ENCODE data around the gene ATP6V0D1.

ATP6V0D1 gene

GRCh38 chr16:67462279-67462655 is 18.7 kb downstream of the ATP6V0D1 start:
- DNase-seq = peak in 1 of 2 experiments; percentile 20
- no peak for TF ChIP-seq POLR2A (IDR thresholded peaks at IDR 0.05; ENCODE audit: low read length)
- TF ChIP-seq GATA1 (IDR thresholded peaks at IDR 0.05; ENCODE audit: low read depth, low read length) = no peak

GRCh38 chr16:67461600-67462278 is 19.2 kb downstream of the ATP6V0D1 start:
- TF ChIP-seq GATA1 (IDR thresholded peaks at IDR 0.05; ENCODE audit: low read depth, low read length) (no peak), POLR2A (IDR thresholded peaks at IDR 0.05; ENCODE audit: low read length) (no peak)
- no peak for DNase-seq

- TF ChIP-seq POLR2A (IDR thresholded peaks at IDR 0.05; ENCODE audit: low read length) = no peak
Observed at GRCh38 chr16:67460961-67461360, 20.0 kb downstream of the ATP6V0D1 start.

GRCh38 chr16:67460168-67460567 is 20.8 kb downstream of the ATP6V0D1 start:
- DNase-seq = peak; percentile 87 to 91

More at GRCh38 chr16:67460961-67461360, 20.0 kb downstream of the ATP6V0D1 start:
- DNase-seq = peak in 1 of 2 experiments; percentile 23

GRCh38 chr16:67459861-67460150 is 21.2 kb downstream of the ATP6V0D1 start:
- no peak for DNase-seq
- TF ChIP-seq GATA1 (IDR thresholded peaks at IDR 0.05; ENCODE audit: low read depth, low read length) = no peak

More at GRCh38 chr16:67460168-67460567, 20.8 kb downstream of the ATP6V0D1 start:
- TF ChIP-seq POLR2A (IDR thresholded peaks at IDR 0.05; ENCODE audit: low read length) = no peak
- TF ChIP-seq GATA1 (IDR thresholded peaks at IDR 0.05; ENCODE audit: low read depth, low read length) = no peak

GRCh38 chr16:67459066-67459860 is 21.7 kb downstream of the ATP6V0D1 start:
- no peak for DNase-seq
- TF ChIP-seq POLR2A (IDR thresholded peaks at IDR 0.05; ENCODE audit: low read length) (no peak), GATA1 (IDR thresholded peaks at IDR 0.05; ENCODE audit: low read depth, low read length) (no peak)

GRCh38 chr16:67458121-67458641 is 22.8 kb downstream of the ATP6V0D1 start:
- DNase-seq = no peak

GRCh38 chr16:67457611-67458010 is 23.3 kb downstream of the ATP6V0D1 start:
- no peak for TF ChIP-seq GATA1 (IDR thresholded peaks at IDR 0.05; ENCODE audit: low read depth, low read length)
- no peak for TF ChIP-seq POLR2A (IDR thresholded peaks at IDR 0.05; ENCODE audit: low read length)
- DNase-seq = no peak

More at GRCh38 chr16:67458121-67458641, 22.8 kb downstream of the ATP6V0D1 start:
- TF ChIP-seq GATA1 (IDR thresholded peaks at IDR 0.05; ENCODE audit: low read depth, low read length) = no peak
- TF ChIP-seq POLR2A (IDR thresholded peaks at IDR 0.05; ENCODE audit: low read length) = no peak

- TF ChIP-seq GATA1 (IDR thresholded peaks at IDR 0.05; ENCODE audit: low read depth, low read length) (no peak), POLR2A (IDR thresholded peaks at IDR 0.05; ENCODE audit: low read length) (no peak)
- DNase-seq = peak in 1 of 2 experiments; percentile 33
Observed at GRCh38 chr16:67456391-67457081, 24.4 kb downstream of the ATP6V0D1 start.

- DNase-seq = no peak
- no peak for TF ChIP-seq GATA1 (IDR thresholded peaks at IDR 0.05; ENCODE audit: low read depth, low read length)
- TF ChIP-seq POLR2A (IDR thresholded peaks at IDR 0.05; ENCODE audit: low read length) = no peak
Observed at GRCh38 chr16:67454852-67455251, 26.1 kb downstream of the ATP6V0D1 start.

GRCh38 chr16:67454104-67454503 is 26.9 kb downstream of the ATP6V0D1 start:
- TF ChIP-seq GATA1 (IDR thresholded peaks at IDR 0.05; ENCODE audit: low read depth, low read length) = no peak
- TF ChIP-seq POLR2A (IDR thresholded peaks at IDR 0.05; ENCODE audit: low read length) = no peak
- no peak for DNase-seq

GRCh38 chr16:67451704-67452435 is 29.1 kb downstream of the ATP6V0D1 start:
- no peak for DNase-seq
- TF ChIP-seq POLR2A (IDR thresholded peaks at IDR 0.05; ENCODE audit: low read length) (no peak), GATA1 (IDR thresholded peaks at IDR 0.05; ENCODE audit: low read depth, low read length) (no peak)

- TF ChIP-seq POLR2A (IDR thresholded peaks at IDR 0.05; ENCODE audit: low read length) (no peak), GATA1 (IDR thresholded peaks at IDR 0.05; ENCODE audit: low read depth, low read length) (no peak)
- DNase-seq = no peak
Observed at GRCh38 chr16:67451061-67451703, 29.8 kb downstream of the ATP6V0D1 start.

Data from erythroblast (primary cell).